Measurements from ENCODE around the gene SNX30.

- TF ChIP-seq CTCF (IDR thresholded peaks at IDR 0.05) (no peak), POLR2A (IDR thresholded peaks at IDR 0.05) (no peak)
These were observed 33.6 kb downstream of the SNX30 start for GRCh38 chr9:112784020-112784785.

Measured in Peyer's patch (tissue), 4 donors.